ENCODE results near the gene KBTBD2.
A peak's percentile ranks its signal among the peaks of the same experiment; 100 is the strongest.
"Not testable (repeated sequence)": the region's sequence is repeated elsewhere in the genome, so short reads cannot be mapped to it uniquely, and the experiment has no call there.

The KBTBD2 gene

DNA sequence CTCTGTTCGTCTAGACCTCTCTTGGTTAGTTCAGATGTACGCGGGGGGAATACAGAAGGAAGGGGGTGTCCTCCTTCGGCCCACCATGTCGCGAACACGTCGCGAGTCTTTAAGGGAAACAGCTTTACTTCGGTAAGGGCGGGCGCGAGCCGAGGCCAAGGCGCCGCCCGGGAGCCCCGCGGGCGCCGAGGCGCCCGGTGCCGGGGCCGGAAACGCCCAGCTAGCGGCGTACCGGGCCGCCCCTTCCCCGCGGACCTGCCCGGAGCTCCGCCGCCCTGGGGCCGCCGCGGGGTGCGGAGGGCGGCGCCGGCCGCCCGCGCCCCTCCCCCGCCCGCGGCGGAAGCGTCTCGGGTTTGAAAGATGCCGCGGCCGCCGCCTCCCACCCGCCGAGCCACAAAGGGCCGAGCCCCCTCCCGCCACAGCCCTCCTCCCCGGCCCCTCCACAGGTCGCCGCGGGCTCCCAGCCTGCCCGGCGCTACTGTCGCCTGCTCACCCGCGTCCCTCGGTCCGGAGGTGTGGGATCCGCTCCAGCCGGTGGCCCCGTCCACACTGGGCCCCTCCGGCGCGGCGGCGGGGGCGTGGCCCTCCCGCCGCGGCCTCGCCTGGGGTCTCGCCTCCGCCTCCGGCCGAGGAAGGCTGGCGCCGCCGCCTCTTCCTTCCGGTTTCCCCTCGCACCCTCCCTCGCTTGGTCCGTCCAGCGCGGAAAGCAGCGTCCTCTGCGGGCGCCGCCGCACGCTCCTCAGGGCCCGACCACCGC lies at the start of gene KBTBD2:
KBTBD2 (minus strand) TSS at position 718 of the 757 bp plus-strand sequence. CDS start 12,156 bp downstream, outside the sequence.
- peak; percentile 69 for DNase-seq

DNA sequence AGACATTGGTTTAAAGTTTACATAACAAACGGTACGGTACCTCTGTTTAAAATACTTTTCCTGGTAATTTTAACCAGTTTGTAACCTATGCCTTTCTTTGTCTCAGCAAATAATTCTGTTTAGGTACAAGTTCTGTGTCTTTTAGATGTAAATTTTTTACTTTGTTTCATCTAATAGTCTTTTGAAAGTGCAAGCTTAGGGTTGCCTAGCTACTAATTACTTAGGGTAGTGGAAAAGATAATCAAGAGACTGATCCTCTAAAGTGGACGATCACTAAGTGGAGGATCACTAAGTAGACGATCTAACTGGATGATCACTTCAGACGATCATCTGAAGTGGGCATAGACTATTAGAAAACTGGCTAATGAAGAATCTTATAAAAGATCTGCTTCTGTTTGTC lies 49.6 kb upstream of the KBTBD2 start:
- DNase-seq = no peak

DNA sequence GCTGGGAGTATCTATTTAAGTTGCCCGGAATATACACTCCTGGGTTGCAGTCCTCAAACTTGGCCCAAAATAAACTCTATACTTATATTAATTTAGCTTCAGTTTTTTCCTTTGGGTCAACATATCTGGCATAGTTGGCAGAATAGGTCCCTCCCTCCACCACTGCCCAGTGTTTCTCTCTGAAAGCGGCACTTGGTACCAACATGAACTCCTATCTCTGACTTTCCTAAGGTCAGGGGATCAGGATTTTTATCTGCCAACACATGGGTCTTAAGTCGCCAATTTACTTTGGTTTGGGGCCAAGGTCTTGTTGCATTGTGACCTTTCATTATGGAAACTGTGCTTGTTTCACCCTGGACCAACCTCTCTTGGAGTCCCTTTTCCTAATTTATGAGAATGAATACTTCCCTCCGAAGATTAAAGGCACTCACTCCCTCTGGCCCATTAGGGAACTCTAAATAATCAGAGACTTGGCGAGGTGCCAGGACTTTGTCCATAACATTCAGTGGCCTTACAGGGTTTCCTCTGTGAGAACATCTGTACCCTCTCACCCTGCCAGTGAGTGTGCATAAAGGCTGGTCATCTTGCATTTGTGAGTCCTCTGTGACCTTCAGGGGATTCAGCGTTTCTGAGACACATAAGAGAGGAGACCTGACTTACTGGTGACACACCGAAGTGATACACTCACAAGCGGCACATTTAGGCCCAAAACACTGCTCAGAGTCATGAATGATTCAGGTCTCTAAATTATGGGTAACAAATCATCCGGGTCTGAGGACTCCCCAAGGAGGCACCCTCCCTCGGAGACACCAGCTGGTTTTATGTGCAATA lies 46.0 kb upstream of the KBTBD2 start:
- no peak for DNase-seq

DNA sequence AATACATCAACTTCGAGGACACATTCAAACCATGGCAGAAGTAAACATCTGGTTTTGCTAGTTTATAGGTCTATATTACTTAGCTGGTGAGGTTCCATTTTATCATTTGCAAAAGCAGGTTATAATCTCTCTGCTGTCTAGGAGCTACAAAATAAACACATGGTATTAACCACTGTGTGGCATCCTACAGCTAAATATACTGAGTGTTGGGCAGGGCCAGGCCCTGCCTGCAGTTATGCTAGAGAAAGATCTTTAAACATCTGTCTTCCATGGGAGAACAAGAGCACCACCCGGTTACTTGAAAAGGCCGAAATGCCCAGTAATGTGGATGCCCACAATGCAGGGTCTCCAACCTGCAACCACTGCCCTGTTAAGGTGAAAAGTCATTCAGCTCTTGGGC lies 45.1 kb upstream of the KBTBD2 start:
- DNase-seq = no peak

DNA sequence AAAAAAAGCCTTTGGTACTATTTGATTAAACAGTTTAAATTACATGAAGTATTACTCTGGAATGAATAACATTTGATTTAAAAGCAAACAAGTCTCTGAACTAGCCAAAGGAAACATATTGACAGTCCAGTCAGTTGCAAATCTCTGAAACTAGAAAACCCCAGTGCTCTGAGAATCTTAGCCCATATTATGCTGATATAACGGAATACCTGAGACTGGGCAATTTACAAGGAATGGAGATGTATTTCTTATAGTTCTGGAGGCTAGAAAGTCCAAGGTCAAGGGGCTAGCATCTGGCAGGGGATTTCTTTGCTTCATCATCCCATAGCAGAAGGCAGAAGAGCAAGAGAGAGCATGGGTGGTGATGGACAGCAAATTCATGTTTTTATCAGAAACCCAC lies 44.0 kb upstream of the KBTBD2 start:
- DNase-seq = no peak

DNA sequence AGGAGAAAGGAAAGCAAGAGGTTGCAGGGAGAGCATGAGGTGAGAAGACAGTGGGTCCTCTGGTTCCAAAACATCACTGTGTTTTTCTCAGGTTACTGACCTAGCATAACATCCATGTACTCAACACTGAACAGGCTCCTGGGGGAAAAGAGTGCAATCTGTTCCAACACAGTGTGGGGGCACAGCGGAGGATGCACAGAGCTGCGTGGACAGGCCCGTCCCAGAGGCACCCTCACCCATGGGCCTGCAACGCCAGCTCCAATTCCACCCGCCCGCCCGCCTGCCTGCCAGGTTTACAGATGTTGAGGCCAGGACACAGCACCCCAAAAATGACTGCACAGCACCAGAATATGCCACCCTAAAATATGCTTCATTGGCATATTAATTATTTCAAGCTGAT lies 38.8 kb upstream of the KBTBD2 start:
- DNase-seq = no peak

DNA sequence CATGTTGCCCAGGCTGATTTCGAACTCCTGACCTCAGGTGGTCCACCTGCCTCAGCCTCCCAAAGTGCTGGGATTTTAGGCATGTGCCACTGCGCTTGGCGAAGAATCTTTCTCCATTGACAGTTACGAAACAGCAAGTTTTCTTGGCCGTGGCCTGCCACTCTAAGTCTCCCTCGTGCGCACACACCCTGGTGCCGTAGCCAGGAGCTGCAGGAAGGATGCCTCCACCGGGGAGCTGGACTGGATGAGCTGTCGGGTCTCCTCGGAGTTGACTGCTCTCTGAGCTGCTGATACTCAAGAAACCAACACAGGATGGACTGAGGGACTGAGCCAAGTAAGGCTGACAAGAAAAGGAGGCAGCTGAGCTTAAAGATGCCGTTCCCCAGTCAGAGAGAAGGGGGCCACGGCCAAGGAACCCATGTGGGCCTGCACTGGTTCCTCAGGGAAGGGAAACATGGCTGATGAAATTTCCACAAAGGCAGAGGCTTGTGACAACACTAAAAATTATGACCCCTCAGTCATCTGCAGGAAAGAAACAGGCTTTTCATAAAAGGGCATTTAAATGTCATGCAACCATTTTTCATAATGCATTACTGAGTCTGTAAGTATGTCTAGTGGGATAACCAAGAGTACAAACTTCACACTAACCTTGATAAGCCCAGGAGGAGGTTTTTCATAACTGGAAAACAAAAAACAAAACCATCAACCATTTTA lies 38.0 kb upstream of the KBTBD2 start:
- no peak for DNase-seq

DNA sequence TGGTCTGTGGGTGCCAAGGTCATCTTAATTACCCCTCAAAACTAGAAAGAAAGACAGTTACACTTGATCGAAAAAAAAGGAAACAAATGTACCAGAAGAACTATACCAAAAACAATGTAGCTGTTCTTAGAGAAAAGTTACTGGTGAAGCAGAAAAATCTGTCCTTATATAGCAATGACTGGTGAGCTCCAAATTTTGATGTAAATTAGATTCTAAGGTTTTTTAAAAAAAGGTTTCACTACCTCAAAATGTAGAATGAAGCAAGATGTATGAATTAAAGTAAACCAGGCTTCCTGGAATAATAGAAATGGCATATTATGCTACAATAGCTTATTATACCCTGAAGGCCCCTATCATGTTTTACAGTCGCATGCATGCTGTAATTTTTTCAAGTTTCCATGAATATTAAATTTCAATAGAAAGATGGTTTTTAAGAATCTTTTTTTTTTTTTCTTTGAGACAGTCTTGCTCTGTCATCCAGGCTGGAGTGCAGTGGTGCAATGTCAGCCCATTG lies 37.3 kb upstream of the KBTBD2 start:
- no peak for DNase-seq

DNA sequence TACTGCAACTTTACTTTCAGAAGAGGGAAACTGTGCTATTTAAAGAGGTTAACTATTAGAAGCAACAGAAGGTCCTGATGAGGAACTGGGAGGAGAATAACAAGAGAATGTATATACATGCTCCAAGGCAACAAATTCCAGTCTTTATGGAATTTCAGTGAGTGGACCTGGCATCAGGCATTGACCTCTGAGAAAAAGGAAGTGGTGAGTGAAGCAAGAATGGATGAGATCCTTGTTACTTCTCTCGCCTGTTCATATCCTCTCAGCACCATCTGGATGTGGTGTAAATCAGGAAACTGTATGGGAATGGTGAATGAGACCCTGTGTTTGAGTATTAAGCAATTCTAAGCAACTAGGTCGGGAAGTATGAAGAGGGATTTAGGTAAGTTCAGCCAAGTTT lies 30.3 kb upstream of the KBTBD2 start:
- DNase-seq = no peak

DNA sequence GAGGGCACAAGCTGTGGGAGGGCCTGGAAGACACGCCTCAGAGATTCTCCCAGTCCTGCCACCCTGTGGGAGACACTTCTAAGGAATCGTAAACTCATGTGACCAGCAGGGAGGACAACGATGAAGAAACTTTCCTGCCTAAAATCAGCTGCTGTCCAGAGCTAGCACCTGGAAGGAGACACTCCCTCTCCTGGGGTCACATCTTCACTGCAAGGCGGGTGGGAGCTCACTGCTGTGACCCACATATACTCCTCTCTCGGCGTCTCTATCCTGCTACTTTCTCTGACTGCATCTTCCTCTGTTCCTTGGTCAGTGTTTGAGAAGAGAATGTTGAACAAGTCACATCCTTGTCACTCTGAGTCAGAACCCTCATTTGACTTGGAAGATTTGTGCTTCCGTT lies 25.4 kb upstream of the KBTBD2 start:
- not testable (repeated sequence) for DNase-seq

DNA sequence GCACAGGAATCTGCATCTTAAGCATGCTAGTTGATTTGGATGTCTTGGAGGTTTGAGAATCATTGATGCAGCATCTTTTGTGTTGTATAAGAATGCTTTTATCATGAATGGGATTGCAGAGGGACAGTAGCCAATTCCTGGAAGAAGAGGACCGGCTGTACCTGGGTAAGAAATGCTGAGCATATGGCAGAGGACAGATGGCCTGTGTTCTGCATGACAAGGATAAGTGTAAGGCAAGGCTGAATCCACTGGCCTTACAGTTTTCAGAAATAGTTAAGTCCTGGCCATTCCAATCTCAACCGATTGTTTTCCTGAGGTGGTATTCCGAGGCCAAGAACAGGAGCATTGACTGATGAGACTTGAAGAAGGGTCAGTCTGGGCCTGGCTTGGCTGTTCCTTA lies 24.4 kb upstream of the KBTBD2 start:
- DNase-seq = peak; percentile 12

DNA sequence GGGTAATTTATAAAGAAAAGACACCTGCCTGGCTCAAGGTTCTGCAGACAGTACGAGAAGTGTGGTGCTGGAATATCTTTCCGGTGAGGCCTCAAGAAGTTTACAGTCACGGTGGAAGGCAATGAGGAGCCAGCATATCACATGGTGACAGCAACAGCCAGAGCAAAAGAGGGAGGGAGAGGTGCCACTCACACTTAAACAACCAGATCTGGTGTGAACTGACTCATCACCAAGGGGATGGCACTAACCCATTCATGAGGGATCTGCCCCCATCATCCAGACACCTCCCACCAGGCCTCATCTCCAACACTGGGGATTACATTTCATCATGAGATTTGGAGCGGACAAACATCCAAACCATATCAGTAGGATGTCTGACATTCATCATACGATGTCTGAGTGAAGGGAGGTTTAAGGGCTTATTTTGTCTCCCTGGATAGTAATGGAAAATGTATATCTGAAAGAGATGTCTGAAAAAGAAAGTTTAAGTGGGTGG lies 23.5 kb upstream of the KBTBD2 start:
- no peak for DNase-seq

DNA sequence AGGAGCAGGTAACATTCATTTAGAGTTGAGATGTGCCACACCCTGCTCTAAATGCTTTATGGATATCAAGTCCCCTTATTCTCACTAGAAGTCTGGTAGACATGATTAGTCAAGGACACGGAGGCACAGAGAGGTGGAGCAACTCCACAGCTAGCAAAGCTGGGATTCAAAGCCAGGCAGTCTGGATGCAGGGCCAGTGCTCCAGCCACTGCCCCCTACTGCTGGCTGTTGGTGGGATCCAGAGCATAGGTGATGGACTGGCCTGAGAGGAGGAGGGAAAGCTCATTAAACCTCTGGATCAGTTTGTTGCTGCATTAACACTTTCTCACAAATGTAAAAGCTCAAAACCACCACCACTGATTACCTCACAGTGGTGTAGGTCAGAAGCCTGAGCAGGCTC lies 22.6 kb upstream of the KBTBD2 start:
- no peak for DNase-seq

DNA sequence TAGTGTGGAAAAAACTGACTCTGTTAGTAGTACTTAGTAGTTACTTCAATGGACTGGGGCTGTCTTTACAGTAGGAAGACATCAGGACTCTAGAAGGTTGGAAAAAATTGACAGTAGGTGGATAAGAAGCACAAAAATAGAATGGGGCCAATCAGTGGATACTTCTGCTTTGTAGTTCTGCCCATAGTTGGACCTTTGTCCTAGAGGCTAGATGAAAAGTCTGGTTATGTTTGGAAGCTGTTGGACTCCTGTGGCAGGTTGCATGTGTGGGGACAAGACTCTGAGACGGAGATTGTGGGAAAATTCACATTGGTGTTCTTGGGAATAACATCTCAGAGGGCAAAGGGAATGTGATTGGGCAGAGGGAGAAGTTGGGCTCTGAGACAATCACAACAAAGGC lies 18.6 kb upstream of the KBTBD2 start:
- DNase-seq = no peak

DNA sequence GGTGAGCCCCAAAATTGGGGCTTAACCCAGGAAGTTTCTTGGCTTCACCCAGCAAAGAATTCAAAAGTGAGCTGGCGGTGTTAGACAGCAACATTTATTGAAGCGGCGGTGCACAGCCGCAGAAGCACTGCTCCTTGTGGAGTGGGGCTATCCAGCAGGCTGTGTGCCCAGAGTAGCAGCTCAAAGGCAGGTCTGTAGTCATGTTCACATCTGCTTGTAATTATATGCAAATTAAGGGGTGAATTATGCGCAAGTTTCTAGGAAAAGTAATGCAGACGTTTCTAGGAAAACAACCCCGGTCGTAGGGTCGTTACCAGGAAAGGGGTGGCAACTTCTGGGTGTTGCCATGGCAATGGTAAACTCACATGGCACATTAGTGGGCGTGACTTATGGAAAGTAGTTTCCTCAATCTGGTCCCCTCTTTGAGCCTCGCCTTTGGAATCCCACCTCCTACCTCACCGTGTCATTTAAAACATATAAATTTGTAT lies 13.7 kb upstream of the KBTBD2 start:
- DNase-seq = no peak

DNA sequence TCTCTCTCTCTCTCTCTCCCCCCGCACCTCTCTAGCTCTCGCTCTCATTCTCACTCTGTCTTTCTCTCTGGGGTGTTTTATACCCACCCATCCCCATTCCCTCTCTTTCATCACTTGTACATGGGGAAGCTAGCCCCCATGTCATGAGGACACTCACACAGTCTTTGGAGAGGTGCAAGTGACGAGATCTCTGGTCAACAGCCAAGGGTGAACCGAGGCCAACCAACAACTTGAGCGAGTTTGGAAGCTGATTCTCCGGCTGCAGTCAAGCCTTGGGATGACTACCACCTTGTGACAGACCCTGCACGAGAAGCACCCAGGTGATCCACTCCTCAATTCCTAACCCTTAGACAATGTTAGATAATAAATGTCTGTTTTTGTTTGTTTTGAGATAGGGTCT lies 10.1 kb upstream of the KBTBD2 start:
- no peak for DNase-seq

DNA sequence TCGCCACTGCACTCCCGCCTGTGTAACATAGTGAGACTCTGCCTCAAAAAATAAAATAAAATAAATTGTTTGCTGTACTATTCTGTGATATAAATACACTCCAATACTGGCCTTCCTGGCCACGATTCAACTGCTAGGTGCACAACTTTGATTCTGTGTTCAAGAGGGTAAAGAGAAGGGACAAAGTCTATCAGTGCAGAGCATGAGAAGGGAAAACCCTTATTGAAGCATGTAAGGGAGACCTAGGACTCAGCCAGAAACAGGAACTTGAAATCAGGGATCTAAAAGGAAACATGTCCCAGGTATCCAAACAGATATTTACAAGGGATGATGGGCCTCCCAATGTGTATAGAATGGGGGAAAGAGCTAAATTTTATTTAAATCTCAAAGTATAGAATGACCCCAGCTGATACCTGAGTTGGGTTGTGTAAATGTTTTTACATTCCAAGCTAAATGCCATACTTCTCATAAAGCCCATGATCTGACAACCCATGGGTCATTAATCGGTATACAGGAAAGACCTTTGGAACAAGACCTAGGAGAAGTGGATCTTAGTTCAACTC lies 9.0 kb upstream of the KBTBD2 start:
- no peak for DNase-seq

DNA sequence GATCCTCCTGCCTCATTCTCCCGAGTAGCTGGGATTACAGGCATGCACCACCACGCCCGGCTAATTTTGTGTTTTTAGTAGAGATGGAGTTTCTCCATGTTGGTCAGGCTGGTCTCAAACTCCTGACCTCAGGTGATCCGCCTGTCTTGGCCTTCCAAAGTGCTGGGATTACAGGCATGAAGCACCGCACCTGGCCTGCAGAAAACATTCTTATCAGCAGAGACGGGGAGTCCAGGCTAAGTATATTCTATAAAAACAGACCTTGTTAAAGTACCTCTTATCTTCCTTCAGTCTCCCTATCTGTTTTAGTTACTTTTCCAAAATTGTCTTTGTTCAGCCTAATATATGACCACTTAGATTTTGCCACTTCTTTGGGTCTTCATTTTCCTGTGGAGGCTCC lies 5.8 kb upstream of the KBTBD2 start:
- DNase-seq = not testable (repeated sequence)

DNA sequence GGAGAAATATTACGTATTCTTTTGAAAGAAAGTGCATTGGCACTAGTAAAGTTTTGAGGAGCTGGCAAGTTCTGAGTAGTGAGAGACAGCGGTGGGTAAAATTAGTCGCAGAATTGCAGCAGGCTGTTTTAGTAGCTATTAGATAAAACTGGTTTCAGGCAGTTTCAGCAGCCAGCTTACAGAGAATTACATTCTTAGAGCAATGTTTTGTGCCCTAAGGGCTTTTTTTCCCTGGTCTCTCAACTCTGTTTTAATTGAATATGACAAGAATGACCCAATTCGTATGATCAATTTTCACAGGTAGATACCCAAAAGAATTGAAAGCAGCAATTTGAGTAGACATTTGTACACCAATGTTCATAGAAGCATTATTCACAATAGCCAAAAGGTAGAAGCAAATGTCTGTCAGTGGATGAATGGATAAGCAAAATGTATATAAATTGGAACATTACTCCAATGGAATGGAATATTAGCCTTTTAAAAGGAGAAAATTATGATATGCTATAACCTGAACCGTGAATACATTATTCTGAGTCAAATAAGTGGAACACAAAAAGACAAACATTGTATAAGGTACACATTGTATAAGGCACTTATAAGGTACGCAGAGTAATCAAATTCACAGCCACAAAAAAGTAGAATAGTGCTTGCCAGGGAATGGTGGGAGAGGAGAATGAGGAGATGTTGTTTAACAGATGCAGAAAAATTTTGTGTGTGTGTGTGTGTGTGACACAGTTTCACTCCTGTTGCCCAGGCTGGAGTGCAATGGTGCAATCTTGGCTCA lies 5.2 kb upstream of the KBTBD2 start:
- no peak for DNase-seq

DNA sequence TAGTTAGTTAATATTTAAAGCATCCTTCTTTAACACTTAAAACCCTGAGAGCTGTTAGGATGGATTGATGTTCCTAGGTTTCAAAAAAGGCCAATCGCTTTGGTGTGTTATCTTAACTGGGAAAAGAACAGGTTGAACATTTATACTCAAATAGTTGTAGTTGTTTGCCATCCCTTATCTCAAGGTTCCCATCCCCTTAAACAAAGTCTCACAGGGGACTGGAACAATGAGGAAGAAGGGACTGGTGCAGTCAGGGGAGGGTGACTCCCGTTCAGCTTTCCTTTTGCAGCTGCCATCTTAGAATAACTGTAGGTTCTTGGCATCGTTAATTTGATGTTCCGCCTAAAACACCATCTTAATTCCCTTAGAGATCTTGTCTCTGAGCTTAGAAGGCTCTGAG lies 2.6 kb upstream of the KBTBD2 start:
- no peak for DNase-seq

DNA sequence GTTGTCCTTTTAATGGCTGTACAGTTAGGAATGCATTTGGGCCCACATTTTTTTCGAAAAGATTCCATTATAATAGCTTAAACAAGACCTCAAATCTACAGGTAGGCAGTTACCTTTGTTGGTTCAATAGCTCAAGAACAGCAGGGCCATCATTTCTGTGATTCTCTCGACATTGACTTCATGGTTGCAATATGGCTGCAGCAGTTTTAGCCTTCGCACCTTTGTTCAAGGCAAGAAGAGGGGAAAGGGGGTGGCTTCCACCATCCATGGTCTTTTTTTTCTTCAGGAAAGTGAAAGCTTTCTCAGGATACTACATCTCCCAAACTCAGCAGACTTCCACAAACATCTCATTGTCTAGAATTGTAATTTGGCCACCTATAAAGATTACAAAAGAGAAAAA lies 2.2 kb upstream of the KBTBD2 start:
- DNase-seq = no peak

DNA sequence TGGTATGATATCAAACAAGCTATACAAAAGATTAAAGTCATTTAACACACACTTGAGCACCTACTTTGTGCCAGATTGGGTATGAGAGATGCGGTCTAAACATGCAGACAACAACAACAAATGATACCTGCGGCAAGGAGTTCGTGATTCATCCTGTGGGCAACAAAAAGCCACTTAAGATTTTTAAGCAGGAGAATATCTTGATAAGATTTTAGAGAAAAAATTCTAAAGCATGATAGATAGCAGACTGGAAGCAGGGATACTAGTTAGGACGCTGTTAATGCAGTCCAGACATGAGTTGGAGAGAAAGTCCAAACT lies 1.6 kb upstream of the KBTBD2 start:
- no peak for DNase-seq
